ENCODE results near the gene NNAT.
"Not testable (repeated sequence)": the region's sequence is repeated elsewhere in the genome, so short reads cannot be mapped to it uniquely, and the experiment has no call there.

The NNAT gene

DNA sequence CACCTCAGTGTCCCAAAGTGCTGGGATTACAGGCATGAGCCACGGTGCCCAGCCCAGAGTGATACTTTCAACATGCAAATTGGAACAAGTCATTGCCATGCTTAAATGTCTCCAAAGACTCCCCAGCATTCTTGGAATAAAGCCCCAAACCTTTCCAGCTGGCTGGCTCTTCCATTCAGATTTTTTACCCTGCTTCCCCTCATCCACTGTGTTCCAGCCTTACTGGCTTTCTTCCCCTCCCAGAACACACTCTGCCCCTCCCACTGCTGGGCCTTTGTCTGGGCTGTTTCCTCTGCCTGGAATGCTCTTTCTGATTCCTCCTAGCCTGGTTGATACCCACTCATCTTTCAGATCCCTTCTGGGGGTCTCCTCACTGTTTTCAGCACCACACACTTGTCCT lies 40.1 kb upstream of the NNAT start:
- Histone ChIP-seq H3K9ac (ENCODE audit: low read length) (no peak overlapping the region), H2AFZ (ENCODE audit: low read length) (no peak overlapping the region), H3K79me2 (ENCODE audit: insufficient read depth, low read length) (no peaks in the 10 kb centered on the region), H3K4me1 (ENCODE audit: insufficient read depth, low read length, severe bottlenecking) (no peaks in the 10 kb centered on the region), H3K4me3 (ENCODE audit: low read depth, low read length, poor library complexity, severe bottlenecking) (no peak overlapping the region), H3F3A (ENCODE audit: insufficient read depth, low read length) (no peaks in the 10 kb centered on the region), H4K20me1 (ENCODE audit: insufficient read depth, low read length) (no peaks in the 10 kb centered on the region), H3K27ac (ENCODE audit: low read depth, low read length, poor library complexity, severe bottlenecking) (no peak overlapping the region), H3K4me2 (ENCODE audit: low read length) (no peak overlapping the region), H3K9me2 (ENCODE audit: low read depth, low read length) (no peaks in the 10 kb centered on the region), H3K9me3 (ENCODE audit: low read length) (no peaks in the 10 kb centered on the region), H3K27me3 (ENCODE audit: insufficient read depth, low read length) (no peaks in the 10 kb centered on the region; the same call in 1 of the 2 replicates), H3K36me3 (ENCODE audit: insufficient read depth, low read length) (no peaks in the 10 kb centered on the region)
- TF ChIP-seq, protein P1, sequence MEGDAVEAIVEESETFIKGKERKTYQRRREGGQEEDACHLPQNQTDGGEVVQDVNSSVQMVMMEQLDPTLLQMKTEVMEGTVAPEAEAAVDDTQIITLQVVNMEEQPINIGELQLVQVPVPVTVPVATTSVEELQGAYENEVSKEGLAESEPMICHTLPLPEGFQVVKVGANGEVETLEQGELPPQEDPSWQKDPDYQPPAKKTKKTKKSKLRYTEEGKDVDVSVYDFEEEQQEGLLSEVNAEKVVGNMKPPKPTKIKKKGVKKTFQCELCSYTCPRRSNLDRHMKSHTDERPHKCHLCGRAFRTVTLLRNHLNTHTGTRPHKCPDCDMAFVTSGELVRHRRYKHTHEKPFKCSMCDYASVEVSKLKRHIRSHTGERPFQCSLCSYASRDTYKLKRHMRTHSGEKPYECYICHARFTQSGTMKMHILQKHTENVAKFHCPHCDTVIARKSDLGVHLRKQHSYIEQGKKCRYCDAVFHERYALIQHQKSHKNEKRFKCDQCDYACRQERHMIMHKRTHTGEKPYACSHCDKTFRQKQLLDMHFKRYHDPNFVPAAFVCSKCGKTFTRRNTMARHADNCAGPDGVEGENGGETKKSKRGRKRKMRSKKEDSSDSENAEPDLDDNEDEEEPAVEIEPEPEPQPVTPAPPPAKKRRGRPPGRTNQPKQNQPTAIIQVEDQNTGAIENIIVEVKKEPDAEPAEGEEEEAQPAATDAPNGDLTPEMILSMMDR (IDR thresholded peaks at IDR 0.05; ENCODE audit: low read length) = no peak
- no peak for TF ChIP-seq EZH2 (IDR thresholded peaks at IDR 0.05; ENCODE audit: borderline replicate concordance, low read length)

DNA sequence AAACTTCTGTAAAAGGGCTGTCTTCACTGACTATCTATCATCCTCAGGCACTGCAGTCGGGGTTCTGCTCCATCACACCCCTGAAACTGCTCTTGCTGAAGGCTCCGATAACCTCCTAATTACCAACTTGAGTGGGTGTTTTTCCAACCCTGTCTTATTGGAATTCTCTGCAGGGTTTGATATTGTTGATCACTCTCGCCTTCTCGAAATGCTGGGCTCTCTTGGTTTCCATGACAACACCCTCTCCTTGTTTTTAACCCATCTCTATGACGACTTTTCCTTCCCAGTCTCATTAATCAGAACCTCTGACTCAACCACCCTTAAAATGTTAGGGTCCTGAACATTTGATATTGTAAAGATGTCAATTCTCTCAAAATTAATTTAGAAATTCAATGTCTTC lies 39.4 kb upstream of the NNAT start:
- Histone ChIP-seq H3K27ac (ENCODE audit: low read depth, low read length, poor library complexity, severe bottlenecking) (no peak overlapping the region), H3K4me2 (ENCODE audit: low read length) (no peak overlapping the region), H3K4me3 (ENCODE audit: low read depth, low read length, poor library complexity, severe bottlenecking) (no peak overlapping the region), H3K4me1 (ENCODE audit: insufficient read depth, low read length, severe bottlenecking) (no peaks in the 10 kb centered on the region), H3K9ac (ENCODE audit: low read length) (no peak overlapping the region), H3K27me3 (ENCODE audit: insufficient read depth, low read length) (no peaks in the 10 kb centered on the region; the same call in 1 of the 2 replicates), H3K36me3 (ENCODE audit: insufficient read depth, low read length) (no peaks in the 10 kb centered on the region), H3K79me2 (ENCODE audit: insufficient read depth, low read length) (no peaks in the 10 kb centered on the region), H3K9me3 (ENCODE audit: low read length) (no peaks in the 10 kb centered on the region), H4K20me1 (ENCODE audit: insufficient read depth, low read length) (no peaks in the 10 kb centered on the region), H3K9me2 (ENCODE audit: low read depth, low read length) (no peaks in the 10 kb centered on the region), H3F3A (ENCODE audit: insufficient read depth, low read length) (no peaks in the 10 kb centered on the region), H2AFZ (ENCODE audit: low read length) (no peak overlapping the region)
- no peak for TF ChIP-seq EZH2 (IDR thresholded peaks at IDR 0.05; ENCODE audit: borderline replicate concordance, low read length)
- TF ChIP-seq, protein P1 (IDR thresholded peaks at IDR 0.05; ENCODE audit: low read length) = no peak

DNA sequence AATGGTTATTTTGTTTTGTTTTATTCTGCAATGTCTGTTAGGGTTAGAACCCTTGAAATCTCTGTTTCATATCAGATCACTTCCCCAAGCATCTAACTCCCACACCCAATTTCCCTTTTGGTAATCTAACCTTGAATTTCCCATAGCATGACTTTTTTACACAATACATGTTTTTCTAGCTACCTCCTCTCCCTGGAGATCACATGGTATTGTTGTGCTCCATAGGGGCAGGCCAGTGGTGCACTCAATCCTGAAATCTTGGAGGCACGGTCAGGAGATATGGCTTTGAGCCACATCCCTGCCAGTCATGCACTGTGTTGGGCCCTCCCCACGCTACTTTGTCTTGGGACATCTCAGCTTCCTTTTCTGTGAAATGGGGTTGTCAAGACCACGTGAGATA lies 36.7 kb upstream of the NNAT start:
- H3F3A ChIP-seq (ENCODE audit: insufficient read depth, low read length) = no peaks in the 10 kb centered on the region
- H2AFZ ChIP-seq (ENCODE audit: low read length) = no peak overlapping the region
- H3K4me2 ChIP-seq (ENCODE audit: low read length) = no peak overlapping the region
- no peak overlapping the region for H3K4me3 ChIP-seq (ENCODE audit: low read depth, low read length, poor library complexity, severe bottlenecking)
- H3K9me2 ChIP-seq (ENCODE audit: low read depth, low read length) = no peaks in the 10 kb centered on the region
- no peaks in the 10 kb centered on the region for H3K9me3 ChIP-seq (ENCODE audit: low read length)
- no peaks in the 10 kb centered on the region for H4K20me1 ChIP-seq (ENCODE audit: insufficient read depth, low read length)
- no peaks in the 10 kb centered on the region for H3K27me3 ChIP-seq (ENCODE audit: insufficient read depth, low read length)
- no peak overlapping the region for H3K9ac ChIP-seq (ENCODE audit: low read length)
- TF ChIP-seq, protein P1 (IDR thresholded peaks at IDR 0.05; ENCODE audit: low read length) = no peak
- no peak for TF ChIP-seq EZH2 (IDR thresholded peaks at IDR 0.05; ENCODE audit: borderline replicate concordance, low read length)
- no peaks in the 10 kb centered on the region for H3K79me2 ChIP-seq (ENCODE audit: insufficient read depth, low read length)
- H3K4me1 ChIP-seq (ENCODE audit: insufficient read depth, low read length, severe bottlenecking) = no peaks in the 10 kb centered on the region
- no peak overlapping the region for H3K27ac ChIP-seq (ENCODE audit: low read depth, low read length, poor library complexity, severe bottlenecking)
- no peaks in the 10 kb centered on the region for H3K36me3 ChIP-seq (ENCODE audit: insufficient read depth, low read length)

DNA sequence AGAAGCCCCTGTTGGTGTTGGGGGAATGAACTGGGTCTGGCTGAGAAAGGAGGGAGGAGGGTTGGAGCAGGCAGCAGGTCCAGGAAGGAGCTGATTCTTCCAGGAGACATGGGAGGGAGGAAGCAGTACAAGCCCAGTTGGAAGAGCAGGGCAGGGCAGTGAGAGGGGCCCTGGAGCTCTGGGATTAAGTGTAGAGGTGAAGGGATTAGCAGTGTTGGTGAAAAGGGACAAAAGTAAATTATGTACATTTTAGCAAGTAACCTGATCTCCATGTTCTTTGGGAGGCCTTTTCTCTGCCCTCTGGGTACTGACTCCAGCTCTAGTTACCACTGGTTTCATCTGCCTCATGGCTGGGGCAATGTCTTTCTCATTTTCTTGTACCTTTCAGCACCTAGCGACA lies 34.8 kb upstream of the NNAT start:
- H2AFZ ChIP-seq (ENCODE audit: low read length); H3K79me2 ChIP-seq (ENCODE audit: insufficient read depth, low read length); H3K9ac ChIP-seq (ENCODE audit: low read length); H3K4me1 ChIP-seq (ENCODE audit: insufficient read depth, low read length, severe bottlenecking); H3K9me2 ChIP-seq (ENCODE audit: low read depth, low read length); H3K9me3 ChIP-seq (ENCODE audit: low read length); H3K4me3 ChIP-seq (ENCODE audit: low read depth, low read length, poor library complexity, severe bottlenecking); H3K27me3 ChIP-seq (ENCODE audit: insufficient read depth, low read length); H4K20me1 ChIP-seq (ENCODE audit: insufficient read depth, low read length); H3K36me3 ChIP-seq (ENCODE audit: insufficient read depth, low read length); H3K27ac ChIP-seq (ENCODE audit: low read depth, low read length, poor library complexity, severe bottlenecking); H3K4me2 ChIP-seq (ENCODE audit: low read length); H3F3A ChIP-seq (ENCODE audit: insufficient read depth, low read length): not testable (repeated sequence)

Measured in OCI-LY1 (cell line).